ENCODE results near the gene TNFRSF1B. TPM values are rescaled to one million over a fixed set of nuclear protein-coding genes. Genes with fewer than 3 reads are reported as not detected.

The TNFRSF1B gene
- total RNA-seq, 1 donor from 2014 or later = 5.1 TPM

GRCh38 chr1:12196641-12197482, 30.1 kb downstream of the TNFRSF1B start:
- no peak overlapping the region for H3K4me3 Mint-ChIP-seq (ENCODE audit: unreplicated experiment)
- DNase-seq = no peak
- peak; percentile 47 for TF ChIP-seq CTCF (IDR thresholded peaks at IDR 0.05; ENCODE audit: partially characterized antibody, unreplicated experiment)
- peaks cover 7% of the 10 kb centered on the region for H3K27me3 Mint-ChIP-seq (ENCODE audit: unreplicated experiment)
- no peaks in the 10 kb centered on the region for H3K36me3 Mint-ChIP-seq (ENCODE audit: unreplicated experiment)
- H3K9me3 Mint-ChIP-seq (ENCODE audit: unreplicated experiment) = peaks cover 5% of the 10 kb centered on the region
- peaks cover 10% of the 10 kb centered on the region for H3K4me1 Mint-ChIP-seq (ENCODE audit: low read depth, unreplicated experiment)
- H3K27ac Mint-ChIP-seq (ENCODE audit: unreplicated experiment) = peak overlapping the region; percentile 52

- H3K36me3 Mint-ChIP-seq (ENCODE audit: unreplicated experiment) = no peaks in the 10 kb centered on the region
- no peak for TF ChIP-seq CTCF (IDR thresholded peaks at IDR 0.05; ENCODE audit: partially characterized antibody, unreplicated experiment)
- H3K27ac Mint-ChIP-seq (ENCODE audit: unreplicated experiment) = no peak overlapping the region
- peaks cover 7% of the 10 kb centered on the region for H3K27me3 Mint-ChIP-seq (ENCODE audit: unreplicated experiment)
- H3K4me1 Mint-ChIP-seq (ENCODE audit: low read depth, unreplicated experiment) = peaks cover 10% of the 10 kb centered on the region
- no peak overlapping the region for H3K4me3 Mint-ChIP-seq (ENCODE audit: unreplicated experiment)
- no peak for DNase-seq
- H3K9me3 Mint-ChIP-seq (ENCODE audit: unreplicated experiment) = peaks cover 5% of the 10 kb centered on the region
Measured at GRCh38 chr1:12197483-12197880, 30.7 kb downstream of the TNFRSF1B start.

- Mint-ChIP-seq H3K9me3 (ENCODE audit: unreplicated experiment) (peaks cover 5% of the 10 kb centered on the region), H3K36me3 (ENCODE audit: unreplicated experiment) (no peaks in the 10 kb centered on the region), H3K4me1 (ENCODE audit: low read depth, unreplicated experiment) (peaks cover 11% of the 10 kb centered on the region), H3K27me3 (ENCODE audit: unreplicated experiment) (peaks cover 2% of the 10 kb centered on the region), H3K27ac (ENCODE audit: unreplicated experiment) (no peak overlapping the region), H3K4me3 (ENCODE audit: unreplicated experiment) (no peak overlapping the region)
- no peak for TF ChIP-seq CTCF (IDR thresholded peaks at IDR 0.05; ENCODE audit: partially characterized antibody, unreplicated experiment)
- DNase-seq = no peak
Measured at GRCh38 chr1:12200208-12200607, 33.4 kb downstream of the TNFRSF1B start.

- Mint-ChIP-seq H3K36me3 (ENCODE audit: unreplicated experiment) (no peaks in the 10 kb centered on the region), H3K9me3 (ENCODE audit: unreplicated experiment) (peaks cover 5% of the 10 kb centered on the region), H3K27ac (ENCODE audit: unreplicated experiment) (no peak overlapping the region), H3K27me3 (ENCODE audit: unreplicated experiment) (peaks cover 4% of the 10 kb centered on the region), H3K4me3 (ENCODE audit: unreplicated experiment) (no peak overlapping the region), H3K4me1 (ENCODE audit: low read depth, unreplicated experiment) (peaks cover 16% of the 10 kb centered on the region)
- no peak for TF ChIP-seq CTCF (IDR thresholded peaks at IDR 0.05; ENCODE audit: partially characterized antibody, unreplicated experiment)
- DNase-seq = no peak
Measured at GRCh38 chr1:12201352-12202189, 34.8 kb downstream of the TNFRSF1B start.

GRCh38 chr1:12202190-12202497, 35.4 kb downstream of the TNFRSF1B start:
- DNase-seq = no peak
- no peaks in the 10 kb centered on the region for H3K36me3 Mint-ChIP-seq (ENCODE audit: unreplicated experiment)
- no peak for TF ChIP-seq CTCF (IDR thresholded peaks at IDR 0.05; ENCODE audit: partially characterized antibody, unreplicated experiment)

More at GRCh38 chr1:12202190-12202497, 35.4 kb downstream of the TNFRSF1B start:
- Mint-ChIP-seq H3K27me3 (ENCODE audit: unreplicated experiment) (peaks cover 4% of the 10 kb centered on the region), H3K4me3 (ENCODE audit: unreplicated experiment) (no peak overlapping the region), H3K27ac (ENCODE audit: unreplicated experiment) (no peak overlapping the region), H3K4me1 (ENCODE audit: low read depth, unreplicated experiment) (peaks cover 16% of the 10 kb centered on the region), H3K9me3 (ENCODE audit: unreplicated experiment) (peaks cover 5% of the 10 kb centered on the region)
